ENCODE data around the gene PTPRG.

The PTPRG gene

DNA sequence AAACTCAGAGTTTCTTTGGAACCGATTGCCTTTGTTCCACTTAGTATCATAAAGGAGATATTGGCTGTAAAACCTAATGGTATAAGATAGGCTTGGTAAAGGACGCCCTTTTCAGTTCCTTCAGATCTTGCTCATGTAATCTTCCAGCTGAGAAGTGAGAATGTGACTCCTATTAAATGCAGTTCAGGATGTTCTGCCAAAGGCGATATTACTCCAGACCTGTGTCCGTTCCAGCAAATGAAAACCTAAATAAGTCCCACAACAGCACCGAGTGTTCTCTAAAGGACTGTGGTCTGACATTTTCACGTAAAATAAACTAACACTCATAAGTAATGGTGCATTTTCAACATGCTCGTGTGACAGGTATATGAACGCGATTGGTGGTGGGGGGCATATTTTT lies 535.8 kb downstream of the PTPRG start:
- no peak for DNase-seq

DNA sequence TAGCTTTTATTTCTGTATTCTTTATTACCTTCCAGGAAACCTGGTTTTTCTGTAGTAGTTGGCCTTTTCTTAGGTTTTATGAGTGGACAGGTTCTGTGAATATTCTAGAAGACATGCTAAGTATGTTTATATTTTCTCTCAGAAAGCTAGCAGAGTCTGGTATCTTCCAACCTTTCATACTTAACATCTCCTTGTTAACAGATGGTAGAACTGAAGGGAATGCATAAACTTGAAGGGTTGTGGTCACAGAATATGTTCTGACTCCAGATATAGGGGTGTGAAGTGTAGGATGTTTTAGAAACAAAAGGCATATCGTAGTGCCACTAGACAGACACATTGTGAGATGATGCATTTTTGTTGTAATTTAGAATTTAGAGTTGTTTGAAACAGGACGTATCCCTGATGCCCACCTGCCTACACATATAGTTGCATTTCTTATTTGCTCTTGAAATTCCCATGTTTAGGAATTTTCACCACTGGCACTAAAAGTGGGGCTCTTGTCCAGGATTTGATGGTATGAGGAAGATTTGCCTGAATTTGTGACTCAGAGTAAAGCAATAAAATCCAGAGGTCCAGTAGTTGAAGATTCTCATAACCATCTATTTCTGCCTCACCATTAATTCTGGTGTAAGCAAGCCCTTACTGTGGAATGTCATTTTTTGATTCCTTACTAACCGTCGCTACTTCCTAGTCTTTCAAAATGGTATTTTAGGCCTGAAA lies 537.4 kb downstream of the PTPRG start:
- no peak for DNase-seq

- DNase-seq: no peak
Observed at GRCh38 chr3:62100282-62100989, 539.1 kb downstream of the PTPRG start.

GRCh38 chr3:62101488-62101887 lies 540.1 kb downstream of the PTPRG start:
- no peak for DNase-seq

GRCh38 chr3:62103531-62103930 lies 542.2 kb downstream of the PTPRG start:
- DNase-seq: no peak

- DNase-seq: no peak
Observed at GRCh38 chr3:62109534-62109933, 548.2 kb downstream of the PTPRG start.

- no peak for DNase-seq
Observed at GRCh38 chr3:62110443-62111225, 549.3 kb downstream of the PTPRG start.

- DNase-seq: no peak
Observed at GRCh38 chr3:62113092-62113491, 551.7 kb downstream of the PTPRG start.

GRCh38 chr3:62114763-62115162 lies 553.4 kb downstream of the PTPRG start:
- no peak for DNase-seq

- DNase-seq: no peak
Observed at GRCh38 chr3:62117903-62118548, 556.7 kb downstream of the PTPRG start.

- no peak for DNase-seq
Observed at GRCh38 chr3:62119139-62119538, 557.8 kb downstream of the PTPRG start.

DNA sequence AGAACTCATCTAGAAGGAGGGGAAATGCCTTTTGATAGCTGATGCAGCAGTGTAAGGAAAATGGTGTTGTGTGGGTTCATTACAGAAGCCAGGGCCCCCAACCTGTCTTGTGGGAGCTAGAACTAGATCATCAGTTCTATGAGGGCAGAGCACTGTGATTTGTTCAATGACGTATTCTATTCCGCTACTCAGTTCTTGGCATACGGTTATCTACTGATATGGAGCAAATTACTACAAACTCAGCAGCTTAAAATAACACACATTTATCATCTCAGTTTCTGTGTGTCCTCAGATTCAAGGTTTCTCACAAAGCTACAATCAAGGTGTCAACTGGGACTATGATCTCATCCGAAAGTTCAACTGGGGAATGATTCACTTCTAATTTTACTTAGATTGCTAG lies 561.4 kb downstream of the PTPRG start:
- DNase-seq: no peak

GRCh38 chr3:62125380-62125779 lies 564.0 kb downstream of the PTPRG start:
- DNase-seq: no peak

DNA sequence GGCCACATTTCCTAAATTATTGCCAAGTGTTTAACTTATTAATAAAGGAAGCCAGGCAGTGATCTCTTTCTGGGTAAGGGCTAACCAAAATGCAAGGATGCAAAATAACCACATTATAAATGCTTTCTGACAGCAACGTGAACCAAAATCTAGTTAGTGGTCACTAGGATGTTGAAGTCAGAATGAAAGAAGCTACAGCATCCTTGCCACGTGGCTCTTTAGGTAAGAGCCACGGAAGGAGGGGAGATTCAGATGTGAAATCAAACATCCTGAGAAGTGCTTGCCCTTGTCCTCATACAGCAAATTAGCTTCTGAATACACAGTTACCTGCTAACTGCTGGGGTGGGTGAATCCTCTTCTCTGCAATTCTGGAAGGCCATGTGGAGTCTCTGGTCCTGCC lies 565.7 kb downstream of the PTPRG start:
- no peak for DNase-seq

- DNase-seq: no peak
Observed at GRCh38 chr3:62128051-62128450, 566.7 kb downstream of the PTPRG start.

DNA sequence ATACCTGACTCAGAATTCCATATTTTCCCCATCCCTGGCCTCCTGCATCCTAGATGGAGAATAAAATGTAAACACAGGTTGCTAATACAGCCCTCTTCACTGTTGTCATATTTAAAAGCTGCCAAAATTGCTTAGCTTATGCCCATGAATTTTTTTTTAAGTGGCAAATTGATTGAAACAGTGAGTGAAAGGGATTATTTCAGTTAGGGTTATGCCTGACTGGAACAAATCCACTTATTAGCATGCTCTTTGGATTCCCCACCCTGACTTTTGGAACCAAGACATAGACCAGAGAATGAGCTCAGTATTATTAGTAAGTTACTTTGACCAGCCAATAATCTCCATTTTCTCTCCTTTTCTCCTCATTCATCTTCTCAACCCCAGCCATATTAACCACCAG lies 567.3 kb downstream of the PTPRG start:
- no peak for DNase-seq

- no peak for DNase-seq
Observed at GRCh38 chr3:62131050-62131449, 569.7 kb downstream of the PTPRG start.

- no peak for DNase-seq
Observed at GRCh38 chr3:62131620-62132019, 570.2 kb downstream of the PTPRG start.

GRCh38 chr3:62132027-62132602 lies 570.7 kb downstream of the PTPRG start:
- DNase-seq: no peak

DNA sequence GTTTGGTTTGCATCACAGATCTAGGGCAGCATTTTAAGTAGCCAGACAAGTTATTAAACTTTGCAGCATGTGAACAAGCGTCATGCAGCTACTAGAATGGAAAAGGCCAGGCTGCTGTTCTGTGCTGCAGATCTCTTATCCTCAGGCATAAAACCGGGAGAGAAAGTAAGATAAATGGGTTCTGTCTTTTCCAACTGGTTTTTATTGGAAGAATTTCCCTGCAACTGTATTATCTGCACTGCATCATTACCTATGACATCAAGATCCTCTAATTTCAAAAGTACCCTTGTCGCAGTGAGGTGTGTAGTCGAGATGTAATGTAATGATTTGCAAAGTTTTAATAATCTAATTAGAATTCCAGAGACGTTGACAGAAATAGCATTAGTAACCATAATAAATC lies 571.6 kb downstream of the PTPRG start:
- DNase-seq: no peak

DNA sequence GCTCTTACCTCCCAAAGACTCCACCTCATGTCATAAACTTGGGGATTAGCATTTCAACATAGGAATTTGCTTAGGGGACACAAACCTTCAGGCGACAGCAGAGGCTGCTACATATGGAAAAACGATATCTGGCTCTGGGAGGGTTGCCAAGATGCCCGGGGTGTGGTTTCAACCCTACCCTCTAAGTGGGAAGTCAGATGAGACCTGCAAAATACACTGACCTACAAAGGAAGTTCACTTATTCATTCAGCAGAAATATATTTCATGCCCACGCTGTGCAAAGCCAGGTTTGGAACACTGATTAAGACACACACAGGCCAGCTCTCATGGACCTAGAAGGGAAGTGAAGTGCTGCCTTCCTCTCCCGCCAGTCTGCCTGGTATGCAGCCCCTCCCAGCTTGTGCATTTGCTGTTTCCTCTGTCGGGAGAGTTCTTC lies 572.7 kb downstream of the PTPRG start:
- DNase-seq: no peak

DNA sequence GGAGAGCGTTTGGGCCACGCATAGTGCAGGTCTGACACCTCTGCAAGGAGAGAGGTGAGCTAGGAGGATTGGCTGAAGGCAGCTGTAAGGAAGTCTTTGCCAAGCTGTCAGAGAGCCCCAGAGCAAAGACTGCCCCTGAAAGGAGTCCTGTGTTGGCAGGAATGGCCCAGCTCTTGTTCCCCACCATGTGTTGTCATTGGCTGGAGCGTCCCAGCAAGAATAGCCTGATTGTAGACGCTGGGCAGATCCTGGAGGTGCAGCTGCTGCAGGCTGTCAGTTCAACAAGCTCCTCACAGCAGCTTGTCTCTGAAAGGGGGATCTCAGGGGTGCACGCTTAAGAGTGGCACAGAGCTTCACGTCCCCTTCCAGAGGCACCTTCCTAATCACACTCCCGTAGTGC lies 574.4 kb downstream of the PTPRG start:
- no peak for DNase-seq

DNA sequence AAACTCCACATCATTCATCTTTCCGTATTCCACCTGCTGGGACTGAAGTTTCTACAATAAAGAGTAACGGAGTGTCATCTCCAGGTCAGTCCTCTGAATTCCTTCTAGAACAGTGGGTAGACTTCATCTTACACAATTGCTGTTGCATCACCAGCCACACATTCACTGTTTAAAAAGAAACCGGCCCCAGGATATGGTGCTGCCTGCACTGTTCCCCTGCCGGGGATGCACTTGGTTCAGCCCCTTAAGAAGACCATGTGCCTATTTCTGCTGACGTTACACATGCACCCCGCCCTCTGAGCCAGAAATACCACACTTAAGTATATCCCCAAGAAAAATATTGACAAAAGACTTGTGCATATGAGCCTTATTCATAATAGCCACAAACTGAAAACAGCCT lies 578.6 kb downstream of the PTPRG start:
- DNase-seq: no peak

Data from NCI-H187 (cell line).